HepG2 (cell line): ENCODE measurements around the gene CSNK2A1. TPM values are rescaled to one million over a fixed set of nuclear protein-coding genes. Genes with fewer than 3 reads are reported as not detected.

Experiments used
- CBX1 ChIP-seq: IDR thresholded peaks from one replicate; pipeline ENCODE4 v1.6.1; 2016; ENCODE audit warnings: antibody characterized with exemption, low read depth
- DPF2 ChIP-seq: sonication (generic); formaldehyde crosslinking; IDR thresholded peaks from 2 replicates; pipeline ENCODE4 v1.4.0; 2020; ENCODE audit warnings: mild to moderate bottlenecking, low read depth, missing genetic modification reagents, borderline replicate concordance
- GATAD1 ChIP-seq: IDR thresholded peaks from 2 replicates; pipeline ENCODE4 v1.6.1; 2016; ENCODE audit warnings: missing genetic modification reagents, missing compliant biosample characterization
- GFI1 ChIP-seq: sonication (generic); formaldehyde crosslinking; IDR thresholded peaks from 2 replicates; pipeline ENCODE4 v1.5.0; 2020; ENCODE audit warnings: missing genetic modification reagents, mild to moderate bottlenecking, borderline replicate concordance
- GTF3A ChIP-seq: sonication (generic); formaldehyde crosslinking; conservative IDR thresholded peaks from 2 replicates; pipeline ENCODE4 v1.4.0; 2020; ENCODE audit warnings: mild to moderate bottlenecking, missing genetic modification reagents
- HES4 ChIP-seq: sonication (generic); formaldehyde crosslinking; IDR thresholded peaks from 2 replicates; pipeline ENCODE4 v1.9.0; 2021; ENCODE audit warnings: mild to moderate bottlenecking, missing genetic modification reagents, borderline replicate concordance
- HIVEP1 ChIP-seq: sonication (generic); formaldehyde crosslinking; IDR thresholded peaks from 2 replicates; pipeline ENCODE4 v1.4.0; 2020; ENCODE audit warnings: mild to moderate bottlenecking, missing genetic modification reagents
- MAFG ChIP-seq: sonication (generic); formaldehyde crosslinking; IDR thresholded peaks from 2 replicates; pipeline ENCODE4 v1.5.1; 2020; ENCODE audit warnings: mild to moderate bottlenecking, missing genetic modification reagents
- POLR2G ChIP-seq: fragments of 200-400 bp; formaldehyde crosslinking; IDR thresholded peaks from 2 replicates; pipeline ENCODE4 v1.6.1; 2018; ENCODE audit warnings: mild to moderate bottlenecking, low read depth, low read length, moderate library complexity
- ZNF253 ChIP-seq: sonication (generic); formaldehyde crosslinking; IDR thresholded peaks from 2 replicates; pipeline ENCODE4 v1.8.0; 2022; ENCODE audit warnings: mild to moderate bottlenecking, missing genetic modification reagents, borderline replicate concordance
- ZNF431 ChIP-seq: sonication (generic); formaldehyde crosslinking; IDR thresholded peaks from 2 replicates; pipeline ENCODE4 v1.9.0; 2022; ENCODE audit warnings: missing genetic modification reagents, low read depth, mild to moderate bottlenecking, borderline replicate concordance
- ZNF674 ChIP-seq: sonication (generic); formaldehyde crosslinking; IDR thresholded peaks from 2 replicates; pipeline ENCODE4 v1.5.0; 2020; ENCODE audit warnings: low read depth, mild to moderate bottlenecking, missing genetic modification reagents
- ZNF747 ChIP-seq: sonication (generic); formaldehyde crosslinking; IDR thresholded peaks from 2 replicates; pipeline ENCODE4 v1.8.1; 2023; ENCODE audit warnings: missing genetic modification reagents, mild to moderate bottlenecking, borderline replicate concordance
- polyA plus RNA-seq, 8 experiments: library from polyadenylated mRNA; depleted of rRNA in 3 of 8; stranded (reverse) in 7 of 8; unstranded in 1 of 8; fragments of >200 nt; fragmentation: Illumina TruSeq in 4 of 8; extraction: Trizol in 4 of 8; gene quantifications; 2 replicates each; pipeline versions ENCODE4 v1.2.1 to v1.2.3, GENCODE V29; 2011 to 2016; ENCODE audit warnings: low read depth in 4 of 8, missing spikeins in 1 of 8, mixed read lengths in 1 of 8; ENCODE audit not compliant: insufficient read depth in 1 of 8
- total RNA-seq, 5 experiments: library from RNA; depleted of rRNA; stranded (reverse); fragments of >200 nt; fragmentation: Illumina TruSeq; extraction: Trizol; gene quantifications; 2 replicates each; pipeline ENCODE4 v1.2.3, GENCODE V29; 2016; ENCODE audit warnings: low read depth in 1 of 5
- TF ChIP-seq, protein P1 (sequence below): sonication (generic); formaldehyde crosslinking; IDR thresholded peaks from 2 replicates; pipeline ENCODE4 v1.5.1; 2020; ENCODE audit warnings: missing genetic modification reagents, mild to moderate bottlenecking, borderline replicate concordance
- TF ChIP-seq, protein P2 (sequence below): sonication (generic); formaldehyde crosslinking; IDR thresholded peaks from 2 replicates; pipeline ENCODE4 v1.9.0; 2021; ENCODE audit warnings: missing genetic modification reagents, borderline replicate concordance
- TF ChIP-seq, protein P3 (sequence below): sonication (generic); formaldehyde crosslinking; IDR thresholded peaks from 2 replicates; pipeline ENCODE4 v1.5.1; 2020; ENCODE audit warnings: mild to moderate bottlenecking, missing genetic modification reagents, borderline replicate concordance
- TF ChIP-seq, protein P4 (sequence below): sonication (generic); formaldehyde crosslinking; IDR thresholded peaks from 2 replicates; pipeline ENCODE4 v1.8.0; 2022; ENCODE audit warnings: mild to moderate bottlenecking, missing genetic modification reagents, moderate library complexity
- TF ChIP-seq, protein P5 (sequence below): sonication (generic); formaldehyde crosslinking; IDR thresholded peaks from 2 replicates; pipeline ENCODE4 v1.5.1; 2020; ENCODE audit warnings: mild to moderate bottlenecking, missing genetic modification reagents, moderate library complexity

The CSNK2A1 gene
- total and polyA plus RNA-seq, 2 of the 13 experiments (the other 11 are each of a cell fraction or from before 2014, with no cell fraction given): 153 to 231 TPM

DNA sequence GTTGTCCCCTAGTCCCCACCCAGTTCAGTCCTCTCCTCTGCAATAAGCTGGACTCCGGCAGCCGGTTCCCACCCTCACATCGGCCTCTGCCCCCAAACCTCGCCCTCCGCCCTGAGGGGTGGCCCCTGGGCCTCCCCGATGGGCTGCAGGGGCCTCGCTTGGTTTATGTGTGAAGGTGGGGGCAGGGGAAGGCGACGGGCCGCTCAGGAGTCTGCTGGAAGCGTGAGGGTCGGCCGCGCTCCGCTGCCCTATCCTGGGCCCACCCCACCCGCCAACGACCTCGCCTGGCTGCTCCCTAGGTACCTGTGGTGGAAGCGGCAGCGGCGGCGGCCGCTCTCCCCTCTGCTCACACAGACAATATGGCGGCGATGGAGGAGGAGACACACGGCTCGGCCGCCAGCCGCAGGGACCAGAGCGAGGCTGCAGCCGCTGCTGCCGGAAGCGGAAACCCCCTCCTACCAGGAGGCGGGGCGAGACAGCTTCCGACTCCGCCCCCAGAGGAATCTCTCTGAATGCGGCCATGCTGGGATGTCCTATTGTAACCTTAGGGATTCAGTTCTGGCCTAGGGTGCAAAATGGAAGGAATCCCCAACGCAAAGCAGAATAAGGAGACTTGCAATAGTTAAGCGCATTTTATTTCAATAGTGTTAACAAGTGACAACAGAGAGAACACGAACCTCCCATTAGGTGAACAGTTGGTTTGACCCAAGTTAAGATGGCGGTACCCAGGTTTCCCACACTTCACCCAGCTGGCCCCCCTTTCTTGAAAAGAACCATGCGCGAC lies at the start of gene CSNK2A1 (continued):
- TF ChIP-seq POLR2G (peak; percentile 99), ZNF747 (CRISPR knock-in tag) (peak; percentile 99), DPF2 (CRISPR knock-in tag) (no peak; the same call in 1 of the 2 replicates), ZNF431 (no peak), ZNF253 (CRISPR knock-in tag) (peak; percentile 62; the same call in 1 of the 2 replicates), GTF3A (no peak), CBX1 (peak; percentile 37), HIVEP1 (CRISPR knock-in tag) (peak; percentile 85), HES4 (CRISPR knock-in tag) (peak; percentile 70; the same call in 1 of the 2 replicates), ZNF674 (CRISPR knock-in tag) (peak; percentile 74; the same call in 1 of the 2 replicates), MAFG (CRISPR knock-in tag) (no peak), GFI1 (no peak), GATAD1 (CRISPR knock-in tag) (peak; percentile 86)
- TF ChIP-seq, protein P1, sequence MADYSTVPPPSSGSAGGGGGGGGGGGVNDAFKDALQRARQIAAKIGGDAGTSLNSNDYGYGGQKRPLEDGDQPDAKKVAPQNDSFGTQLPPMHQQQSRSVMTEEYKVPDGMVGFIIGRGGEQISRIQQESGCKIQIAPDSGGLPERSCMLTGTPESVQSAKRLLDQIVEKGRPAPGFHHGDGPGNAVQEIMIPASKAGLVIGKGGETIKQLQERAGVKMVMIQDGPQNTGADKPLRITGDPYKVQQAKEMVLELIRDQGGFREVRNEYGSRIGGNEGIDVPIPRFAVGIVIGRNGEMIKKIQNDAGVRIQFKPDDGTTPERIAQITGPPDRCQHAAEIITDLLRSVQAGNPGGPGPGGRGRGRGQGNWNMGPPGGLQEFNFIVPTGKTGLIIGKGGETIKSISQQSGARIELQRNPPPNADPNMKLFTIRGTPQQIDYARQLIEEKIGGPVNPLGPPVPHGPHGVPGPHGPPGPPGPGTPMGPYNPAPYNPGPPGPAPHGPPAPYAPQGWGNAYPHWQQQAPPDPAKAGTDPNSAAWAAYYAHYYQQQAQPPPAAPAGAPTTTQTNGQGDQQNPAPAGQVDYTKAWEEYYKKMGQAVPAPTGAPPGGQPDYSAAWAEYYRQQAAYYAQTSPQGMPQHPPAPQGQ (CRISPR knock-in tag): no peak
- TF ChIP-seq, protein P2, sequence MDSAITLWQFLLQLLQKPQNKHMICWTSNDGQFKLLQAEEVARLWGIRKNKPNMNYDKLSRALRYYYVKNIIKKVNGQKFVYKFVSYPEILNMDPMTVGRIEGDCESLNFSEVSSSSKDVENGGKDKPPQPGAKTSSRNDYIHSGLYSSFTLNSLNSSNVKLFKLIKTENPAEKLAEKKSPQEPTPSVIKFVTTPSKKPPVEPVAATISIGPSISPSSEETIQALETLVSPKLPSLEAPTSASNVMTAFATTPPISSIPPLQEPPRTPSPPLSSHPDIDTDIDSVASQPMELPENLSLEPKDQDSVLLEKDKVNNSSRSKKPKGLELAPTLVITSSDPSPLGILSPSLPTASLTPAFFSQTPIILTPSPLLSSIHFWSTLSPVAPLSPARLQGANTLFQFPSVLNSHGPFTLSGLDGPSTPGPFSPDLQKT (CRISPR knock-in tag): peak; percentile 91; the same call in 1 of the 2 replicates
- TF ChIP-seq, protein P3, sequence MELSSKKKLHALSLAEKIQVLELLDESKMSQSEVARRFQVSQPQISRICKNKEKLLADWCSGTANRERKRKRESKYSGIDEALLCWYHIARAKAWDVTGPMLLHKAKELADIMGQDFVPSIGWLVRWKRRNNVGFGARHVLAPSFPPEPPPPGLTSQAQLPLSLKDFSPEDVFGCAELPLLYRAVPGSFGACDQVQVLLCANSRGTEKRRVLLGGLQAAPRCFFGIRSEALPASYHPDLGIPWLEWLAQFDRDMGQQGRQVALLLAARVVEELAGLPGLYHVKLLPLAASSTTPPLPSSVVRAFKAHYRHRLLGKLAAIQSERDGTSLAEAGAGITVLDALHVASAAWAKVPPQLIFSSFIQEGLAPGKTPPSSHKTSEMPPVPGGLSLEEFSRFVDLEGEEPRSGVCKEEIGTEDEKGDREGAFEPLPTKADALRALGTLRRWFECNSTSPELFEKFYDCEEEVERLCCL (CRISPR knock-in tag): 0 out of 2 replicates have a peak, but pooled peaks have one; percentile 41
- TF ChIP-seq, protein P4, sequence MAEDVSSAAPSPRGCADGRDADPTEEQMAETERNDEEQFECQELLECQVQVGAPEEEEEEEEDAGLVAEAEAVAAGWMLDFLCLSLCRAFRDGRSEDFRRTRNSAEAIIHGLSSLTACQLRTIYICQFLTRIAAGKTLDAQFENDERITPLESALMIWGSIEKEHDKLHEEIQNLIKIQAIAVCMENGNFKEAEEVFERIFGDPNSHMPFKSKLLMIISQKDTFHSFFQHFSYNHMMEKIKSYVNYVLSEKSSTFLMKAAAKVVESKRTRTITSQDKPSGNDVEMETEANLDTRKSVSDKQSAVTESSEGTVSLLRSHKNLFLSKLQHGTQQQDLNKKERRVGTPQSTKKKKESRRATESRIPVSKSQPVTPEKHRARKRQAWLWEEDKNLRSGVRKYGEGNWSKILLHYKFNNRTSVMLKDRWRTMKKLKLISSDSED (CRISPR knock-in tag): peak; percentile 34; the same call in 1 of the 2 replicates
- TF ChIP-seq, protein P5, sequence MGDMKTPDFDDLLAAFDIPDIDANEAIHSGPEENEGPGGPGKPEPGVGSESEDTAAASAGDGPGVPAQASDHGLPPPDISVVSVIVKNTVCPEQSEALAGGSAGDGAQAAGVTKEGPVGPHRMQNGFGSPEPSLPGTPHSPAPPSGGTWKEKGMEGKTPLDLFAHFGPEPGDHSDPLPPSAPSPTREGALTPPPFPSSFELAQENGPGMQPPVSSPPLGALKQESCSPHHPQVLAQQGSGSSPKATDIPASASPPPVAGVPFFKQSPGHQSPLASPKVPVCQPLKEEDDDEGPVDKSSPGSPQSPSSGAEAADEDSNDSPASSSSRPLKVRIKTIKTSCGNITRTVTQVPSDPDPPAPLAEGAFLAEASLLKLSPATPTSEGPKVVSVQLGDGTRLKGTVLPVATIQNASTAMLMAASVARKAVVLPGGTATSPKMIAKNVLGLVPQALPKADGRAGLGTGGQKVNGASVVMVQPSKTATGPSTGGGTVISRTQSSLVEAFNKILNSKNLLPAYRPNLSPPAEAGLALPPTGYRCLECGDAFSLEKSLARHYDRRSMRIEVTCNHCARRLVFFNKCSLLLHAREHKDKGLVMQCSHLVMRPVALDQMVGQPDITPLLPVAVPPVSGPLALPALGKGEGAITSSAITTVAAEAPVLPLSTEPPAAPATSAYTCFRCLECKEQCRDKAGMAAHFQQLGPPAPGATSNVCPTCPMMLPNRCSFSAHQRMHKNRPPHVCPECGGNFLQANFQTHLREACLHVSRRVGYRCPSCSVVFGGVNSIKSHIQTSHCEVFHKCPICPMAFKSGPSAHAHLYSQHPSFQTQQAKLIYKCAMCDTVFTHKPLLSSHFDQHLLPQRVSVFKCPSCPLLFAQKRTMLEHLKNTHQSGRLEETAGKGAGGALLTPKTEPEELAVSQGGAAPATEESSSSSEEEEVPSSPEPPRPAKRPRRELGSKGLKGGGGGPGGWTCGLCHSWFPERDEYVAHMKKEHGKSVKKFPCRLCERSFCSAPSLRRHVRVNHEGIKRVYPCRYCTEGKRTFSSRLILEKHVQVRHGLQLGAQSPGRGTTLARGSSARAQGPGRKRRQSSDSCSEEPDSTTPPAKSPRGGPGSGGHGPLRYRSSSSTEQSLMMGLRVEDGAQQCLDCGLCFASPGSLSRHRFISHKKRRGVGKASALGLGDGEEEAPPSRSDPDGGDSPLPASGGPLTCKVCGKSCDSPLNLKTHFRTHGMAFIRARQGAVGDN (CRISPR knock-in tag): peak; percentile 95
